ENCODE results near the gene LIME1. TPM values are rescaled to one million over a fixed set of nuclear protein-coding genes. Genes with fewer than 3 reads are reported as not detected.

The LIME1 gene
- total RNA-seq, 1 experiment from 2014 or later: 4.5 TPM

DNA sequence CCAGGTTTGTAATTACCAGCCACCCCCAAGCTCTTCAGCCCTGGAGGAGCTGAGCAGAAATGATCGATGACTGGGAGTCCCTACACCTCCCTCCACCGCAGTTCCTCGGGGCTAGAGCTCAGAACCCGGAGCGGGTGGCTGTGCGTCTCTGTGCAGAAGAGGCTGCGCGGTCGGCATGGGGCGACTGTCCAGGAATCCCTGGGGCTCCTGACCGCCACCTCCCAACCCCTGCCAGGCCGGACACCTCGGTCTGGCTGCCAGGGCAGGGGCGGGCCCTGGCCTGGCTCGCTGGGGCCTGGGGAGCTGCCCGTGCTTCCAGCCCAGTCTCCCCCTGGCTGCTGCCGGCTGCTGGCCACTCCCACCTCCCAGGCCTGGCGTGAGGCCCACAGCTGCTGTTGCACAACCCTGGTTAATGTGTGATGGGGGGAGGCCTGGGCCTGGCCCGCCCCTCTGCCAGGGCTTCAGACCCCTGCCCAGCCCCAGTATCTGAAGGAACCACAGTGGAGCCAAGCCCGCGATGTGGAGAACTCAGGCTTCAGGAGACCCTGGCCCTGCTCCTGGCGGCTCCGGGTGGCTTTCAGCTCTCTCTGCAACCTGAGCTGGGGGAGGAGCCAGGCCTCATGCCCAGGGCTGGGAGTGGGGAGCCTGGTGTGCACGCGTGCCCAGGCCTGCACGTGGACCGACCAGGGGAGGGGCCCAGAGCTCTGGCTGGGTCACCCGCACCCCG lies 4.3 kb downstream of the LIME1 start (continued):
- TF ChIP-seq, protein P1, sequence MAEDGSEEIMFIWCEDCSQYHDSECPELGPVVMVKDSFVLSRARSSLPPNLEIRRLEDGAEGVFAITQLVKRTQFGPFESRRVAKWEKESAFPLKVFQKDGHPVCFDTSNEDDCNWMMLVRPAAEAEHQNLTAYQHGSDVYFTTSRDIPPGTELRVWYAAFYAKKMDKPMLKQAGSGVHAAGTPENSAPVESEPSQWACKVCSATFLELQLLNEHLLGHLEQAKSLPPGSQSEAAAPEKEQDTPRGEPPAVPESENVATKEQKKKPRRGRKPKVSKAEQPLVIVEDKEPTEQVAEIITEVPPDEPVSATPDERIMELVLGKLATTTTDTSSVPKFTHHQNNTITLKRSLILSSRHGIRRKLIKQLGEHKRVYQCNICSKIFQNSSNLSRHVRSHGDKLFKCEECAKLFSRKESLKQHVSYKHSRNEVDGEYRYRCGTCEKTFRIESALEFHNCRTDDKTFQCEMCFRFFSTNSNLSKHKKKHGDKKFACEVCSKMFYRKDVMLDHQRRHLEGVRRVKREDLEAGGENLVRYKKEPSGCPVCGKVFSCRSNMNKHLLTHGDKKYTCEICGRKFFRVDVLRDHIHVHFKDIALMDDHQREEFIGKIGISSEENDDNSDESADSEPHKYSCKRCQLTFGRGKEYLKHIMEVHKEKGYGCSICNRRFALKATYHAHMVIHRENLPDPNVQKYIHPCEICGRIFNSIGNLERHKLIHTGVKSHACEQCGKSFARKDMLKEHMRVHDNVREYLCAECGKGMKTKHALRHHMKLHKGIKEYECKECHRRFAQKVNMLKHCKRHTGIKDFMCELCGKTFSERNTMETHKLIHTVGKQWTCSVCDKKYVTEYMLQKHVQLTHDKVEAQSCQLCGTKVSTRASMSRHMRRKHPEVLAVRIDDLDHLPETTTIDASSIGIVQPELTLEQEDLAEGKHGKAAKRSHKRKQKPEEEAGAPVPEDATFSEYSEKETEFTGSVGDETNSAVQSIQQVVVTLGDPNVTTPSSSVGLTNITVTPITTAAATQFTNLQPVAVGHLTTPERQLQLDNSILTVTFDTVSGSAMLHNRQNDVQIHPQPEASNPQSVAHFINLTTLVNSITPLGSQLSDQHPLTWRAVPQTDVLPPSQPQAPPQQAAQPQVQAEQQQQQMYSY (CRISPR knock-in tag; IDR thresholded peaks at IDR 0.05): no peak
- TF ChIP-seq, protein P2, sequence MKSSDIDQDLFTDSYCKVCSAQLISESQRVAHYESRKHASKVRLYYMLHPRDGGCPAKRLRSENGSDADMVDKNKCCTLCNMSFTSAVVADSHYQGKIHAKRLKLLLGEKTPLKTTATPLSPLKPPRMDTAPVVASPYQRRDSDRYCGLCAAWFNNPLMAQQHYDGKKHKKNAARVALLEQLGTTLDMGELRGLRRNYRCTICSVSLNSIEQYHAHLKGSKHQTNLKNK (CRISPR knock-in tag; IDR thresholded peaks at IDR 0.05): no peak
- TF ChIP-seq ESRRA (CRISPR knock-in tag; IDR thresholded peaks at IDR 0.05; ENCODE audit: borderline replicate concordance) (no peak), ZNF263 (CRISPR knock-in tag; IDR thresholded peaks at IDR 0.05; ENCODE audit: low read depth) (no peak), TCF7 (CRISPR knock-in tag; IDR thresholded peaks at IDR 0.05; ENCODE audit: low read depth) (no peak), SMAD4 (CRISPR knock-in tag; IDR thresholded peaks at IDR 0.05) (no peak), CREM (CRISPR knock-in tag; IDR thresholded peaks at IDR 0.05) (no peak), SOX15 (CRISPR knock-in tag; IDR thresholded peaks at IDR 0.05) (no peak), NR2C2 (CRISPR knock-in tag; IDR thresholded peaks at IDR 0.05) (no peak), NFATC4 (CRISPR knock-in tag; IDR thresholded peaks at IDR 0.05) (no peak), FOXK1 (CRISPR knock-in tag; IDR thresholded peaks at IDR 0.05) (peak; percentile 69), ZNF138 (CRISPR knock-in tag; conservative IDR thresholded peaks at IDR 0.05) (no peak), SP1 (CRISPR knock-in tag; conservative IDR thresholded peaks at IDR 0.05) (no peak; the same call in none of the 2 replicates), EMX1 (CRISPR knock-in tag; IDR thresholded peaks at IDR 0.05) (no peak), ZNF232 (CRISPR knock-in tag; IDR thresholded peaks at IDR 0.05) (0 out of 2 replicates have a peak, but pooled peaks have one; percentile 9), SMAD3 (CRISPR knock-in tag; IDR thresholded peaks at IDR 0.05; ENCODE audit: borderline replicate concordance) (no peak), ZNF423 (CRISPR knock-in tag; IDR thresholded peaks at IDR 0.05) (no peak), HMGA2 (CRISPR knock-in tag; IDR thresholded peaks at IDR 0.05) (no peak), OVOL2 (CRISPR knock-in tag; IDR thresholded peaks at IDR 0.05; ENCODE audit: borderline replicate concordance) (no peak)
- TF ChIP-seq, protein P3, sequence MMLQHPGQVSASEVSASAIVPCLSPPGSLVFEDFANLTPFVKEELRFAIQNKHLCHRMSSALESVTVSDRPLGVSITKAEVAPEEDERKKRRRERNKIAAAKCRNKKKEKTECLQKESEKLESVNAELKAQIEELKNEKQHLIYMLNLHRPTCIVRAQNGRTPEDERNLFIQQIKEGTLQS (CRISPR knock-in tag; conservative IDR thresholded peaks at IDR 0.05): no peak
- TF ChIP-seq, protein P4, sequence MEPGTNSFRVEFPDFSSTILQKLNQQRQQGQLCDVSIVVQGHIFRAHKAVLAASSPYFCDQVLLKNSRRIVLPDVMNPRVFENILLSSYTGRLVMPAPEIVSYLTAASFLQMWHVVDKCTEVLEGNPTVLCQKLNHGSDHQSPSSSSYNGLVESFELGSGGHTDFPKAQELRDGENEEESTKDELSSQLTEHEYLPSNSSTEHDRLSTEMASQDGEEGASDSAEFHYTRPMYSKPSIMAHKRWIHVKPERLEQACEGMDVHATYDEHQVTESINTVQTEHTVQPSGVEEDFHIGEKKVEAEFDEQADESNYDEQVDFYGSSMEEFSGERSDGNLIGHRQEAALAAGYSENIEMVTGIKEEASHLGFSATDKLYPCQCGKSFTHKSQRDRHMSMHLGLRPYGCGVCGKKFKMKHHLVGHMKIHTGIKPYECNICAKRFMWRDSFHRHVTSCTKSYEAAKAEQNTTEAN (CRISPR knock-in tag; IDR thresholded peaks at IDR 0.05): no peak
- TF ChIP-seq, protein P5, sequence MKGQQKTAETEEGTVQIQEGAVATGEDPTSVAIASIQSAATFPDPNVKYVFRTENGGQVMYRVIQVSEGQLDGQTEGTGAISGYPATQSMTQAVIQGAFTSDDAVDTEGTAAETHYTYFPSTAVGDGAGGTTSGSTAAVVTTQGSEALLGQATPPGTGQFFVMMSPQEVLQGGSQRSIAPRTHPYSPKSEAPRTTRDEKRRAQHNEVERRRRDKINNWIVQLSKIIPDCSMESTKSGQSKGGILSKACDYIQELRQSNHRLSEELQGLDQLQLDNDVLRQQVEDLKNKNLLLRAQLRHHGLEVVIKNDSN (CRISPR knock-in tag; IDR thresholded peaks at IDR 0.05): no peak
- TF ChIP-seq, protein P6, sequence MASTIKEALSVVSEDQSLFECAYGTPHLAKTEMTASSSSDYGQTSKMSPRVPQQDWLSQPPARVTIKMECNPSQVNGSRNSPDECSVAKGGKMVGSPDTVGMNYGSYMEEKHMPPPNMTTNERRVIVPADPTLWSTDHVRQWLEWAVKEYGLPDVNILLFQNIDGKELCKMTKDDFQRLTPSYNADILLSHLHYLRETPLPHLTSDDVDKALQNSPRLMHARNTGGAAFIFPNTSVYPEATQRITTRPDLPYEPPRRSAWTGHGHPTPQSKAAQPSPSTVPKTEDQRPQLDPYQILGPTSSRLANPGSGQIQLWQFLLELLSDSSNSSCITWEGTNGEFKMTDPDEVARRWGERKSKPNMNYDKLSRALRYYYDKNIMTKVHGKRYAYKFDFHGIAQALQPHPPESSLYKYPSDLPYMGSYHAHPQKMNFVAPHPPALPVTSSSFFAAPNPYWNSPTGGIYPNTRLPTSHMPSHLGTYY (CRISPR knock-in tag; IDR thresholded peaks at IDR 0.05): no peak
- TF ChIP-seq, protein P7, sequence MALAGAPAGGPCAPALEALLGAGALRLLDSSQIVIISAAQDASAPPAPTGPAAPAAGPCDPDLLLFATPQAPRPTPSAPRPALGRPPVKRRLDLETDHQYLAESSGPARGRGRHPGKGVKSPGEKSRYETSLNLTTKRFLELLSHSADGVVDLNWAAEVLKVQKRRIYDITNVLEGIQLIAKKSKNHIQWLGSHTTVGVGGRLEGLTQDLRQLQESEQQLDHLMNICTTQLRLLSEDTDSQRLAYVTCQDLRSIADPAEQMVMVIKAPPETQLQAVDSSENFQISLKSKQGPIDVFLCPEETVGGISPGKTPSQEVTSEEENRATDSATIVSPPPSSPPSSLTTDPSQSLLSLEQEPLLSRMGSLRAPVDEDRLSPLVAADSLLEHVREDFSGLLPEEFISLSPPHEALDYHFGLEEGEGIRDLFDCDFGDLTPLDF (CRISPR knock-in tag; IDR thresholded peaks at IDR 0.05): no peak
- TF ChIP-seq, protein P8, sequence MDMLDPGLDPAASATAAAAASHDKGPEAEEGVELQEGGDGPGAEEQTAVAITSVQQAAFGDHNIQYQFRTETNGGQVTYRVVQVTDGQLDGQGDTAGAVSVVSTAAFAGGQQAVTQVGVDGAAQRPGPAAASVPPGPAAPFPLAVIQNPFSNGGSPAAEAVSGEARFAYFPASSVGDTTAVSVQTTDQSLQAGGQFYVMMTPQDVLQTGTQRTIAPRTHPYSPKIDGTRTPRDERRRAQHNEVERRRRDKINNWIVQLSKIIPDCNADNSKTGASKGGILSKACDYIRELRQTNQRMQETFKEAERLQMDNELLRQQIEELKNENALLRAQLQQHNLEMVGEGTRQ (CRISPR knock-in tag; IDR thresholded peaks at IDR 0.05): no peak; the same call in 1 of the 2 replicates
- TF ChIP-seq, protein P9, sequence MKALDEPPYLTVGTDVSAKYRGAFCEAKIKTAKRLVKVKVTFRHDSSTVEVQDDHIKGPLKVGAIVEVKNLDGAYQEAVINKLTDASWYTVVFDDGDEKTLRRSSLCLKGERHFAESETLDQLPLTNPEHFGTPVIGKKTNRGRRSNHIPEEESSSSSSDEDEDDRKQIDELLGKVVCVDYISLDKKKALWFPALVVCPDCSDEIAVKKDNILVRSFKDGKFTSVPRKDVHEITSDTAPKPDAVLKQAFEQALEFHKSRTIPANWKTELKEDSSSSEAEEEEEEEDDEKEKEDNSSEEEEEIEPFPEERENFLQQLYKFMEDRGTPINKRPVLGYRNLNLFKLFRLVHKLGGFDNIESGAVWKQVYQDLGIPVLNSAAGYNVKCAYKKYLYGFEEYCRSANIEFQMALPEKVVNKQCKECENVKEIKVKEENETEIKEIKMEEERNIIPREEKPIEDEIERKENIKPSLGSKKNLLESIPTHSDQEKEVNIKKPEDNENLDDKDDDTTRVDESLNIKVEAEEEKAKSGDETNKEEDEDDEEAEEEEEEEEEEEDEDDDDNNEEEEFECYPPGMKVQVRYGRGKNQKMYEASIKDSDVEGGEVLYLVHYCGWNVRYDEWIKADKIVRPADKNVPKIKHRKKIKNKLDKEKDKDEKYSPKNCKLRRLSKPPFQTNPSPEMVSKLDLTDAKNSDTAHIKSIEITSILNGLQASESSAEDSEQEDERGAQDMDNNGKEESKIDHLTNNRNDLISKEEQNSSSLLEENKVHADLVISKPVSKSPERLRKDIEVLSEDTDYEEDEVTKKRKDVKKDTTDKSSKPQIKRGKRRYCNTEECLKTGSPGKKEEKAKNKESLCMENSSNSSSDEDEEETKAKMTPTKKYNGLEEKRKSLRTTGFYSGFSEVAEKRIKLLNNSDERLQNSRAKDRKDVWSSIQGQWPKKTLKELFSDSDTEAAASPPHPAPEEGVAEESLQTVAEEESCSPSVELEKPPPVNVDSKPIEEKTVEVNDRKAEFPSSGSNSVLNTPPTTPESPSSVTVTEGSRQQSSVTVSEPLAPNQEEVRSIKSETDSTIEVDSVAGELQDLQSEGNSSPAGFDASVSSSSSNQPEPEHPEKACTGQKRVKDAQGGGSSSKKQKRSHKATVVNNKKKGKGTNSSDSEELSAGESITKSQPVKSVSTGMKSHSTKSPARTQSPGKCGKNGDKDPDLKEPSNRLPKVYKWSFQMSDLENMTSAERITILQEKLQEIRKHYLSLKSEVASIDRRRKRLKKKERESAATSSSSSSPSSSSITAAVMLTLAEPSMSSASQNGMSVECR (CRISPR knock-in tag; IDR thresholded peaks at IDR 0.05; ENCODE audit: borderline replicate concordance): no peak

All from WTC11 (cell line).